ENCODE measurements around the gene HPF1.
"Not testable (repeated sequence)": the region's sequence is repeated elsewhere in the genome, so short reads cannot be mapped to it uniquely, and the experiment has no call there.

The HPF1 gene

DNA sequence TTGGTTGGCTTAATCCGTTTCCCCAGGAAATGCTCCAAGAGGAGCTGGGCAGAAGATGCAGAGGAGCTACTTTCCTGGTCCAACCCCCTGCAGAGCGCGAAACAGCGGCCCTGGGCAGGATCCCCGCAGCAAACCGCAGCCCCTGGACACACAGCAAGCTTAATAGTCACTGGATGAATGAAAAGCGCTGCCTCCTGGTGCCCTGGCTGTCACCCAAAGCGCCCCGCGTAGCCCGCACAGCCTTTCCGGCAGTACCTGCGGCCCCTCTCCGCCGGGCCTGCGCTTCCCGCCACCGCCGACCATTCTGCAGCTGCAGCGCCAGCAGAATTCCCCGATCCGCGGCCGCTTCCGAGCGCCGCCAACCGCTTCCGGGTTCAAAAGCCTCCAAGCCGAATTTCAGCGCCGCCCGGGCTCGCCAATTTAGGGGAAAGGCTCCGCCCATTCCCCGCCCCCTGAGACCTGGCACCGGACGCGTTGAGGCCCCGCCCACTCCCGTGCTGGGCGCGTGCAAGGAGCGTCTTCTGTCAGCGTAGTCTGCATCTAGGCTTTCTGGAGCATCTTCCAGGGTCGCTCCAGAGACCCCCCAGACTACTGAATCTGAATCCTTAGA is at the start of gene HPF1:
Gene HPF1 (minus strand): TSS at position 370 of the 610 bp plus-strand sequence. CDS start 67 bp downstream, at position 303.
- DNase-seq (ENCODE audit: low read depth in 2 of 2) = peak; percentile 87 to 89

DNA sequence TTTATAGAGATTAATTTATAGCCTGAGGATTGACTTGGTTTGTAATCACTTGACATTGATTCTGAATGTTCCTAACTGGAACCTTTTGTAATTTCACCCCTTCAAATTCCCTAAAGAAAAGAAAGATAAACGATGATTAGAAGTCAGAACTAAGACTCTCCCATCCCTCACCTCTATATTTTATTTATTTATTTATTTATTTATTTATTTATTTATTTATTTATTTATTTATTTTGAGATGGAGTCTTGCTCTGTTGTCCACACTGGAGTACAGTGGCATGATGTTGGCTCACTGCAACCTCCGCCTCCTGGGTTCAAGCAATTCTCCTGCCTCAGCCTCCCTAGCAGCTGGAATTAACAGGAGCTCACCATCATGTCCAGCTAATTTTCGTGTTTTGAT is 49.0 kb upstream of the HPF1 start:
- DNase-seq (ENCODE audit: low read depth in 2 of 2) = not testable (repeated sequence)

DNA sequence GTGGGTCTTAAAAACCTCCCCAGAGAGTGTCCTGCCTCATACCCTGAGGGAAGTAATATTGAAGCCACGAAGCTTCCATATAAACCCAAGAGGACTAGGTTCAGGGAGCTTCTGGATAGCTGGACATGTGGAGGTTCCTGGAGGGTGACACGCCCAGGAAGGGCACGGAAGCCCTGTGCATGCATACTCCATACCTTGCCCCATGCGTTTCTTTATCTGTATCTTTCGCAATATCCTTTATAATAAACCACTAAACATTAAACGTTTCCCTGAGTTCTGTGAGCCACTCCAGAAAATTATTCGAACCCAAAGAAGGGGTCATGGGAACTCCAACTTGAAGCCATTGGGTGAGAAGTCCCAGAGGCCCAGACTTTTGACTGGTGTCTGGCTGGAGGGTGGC is 45.7 kb upstream of the HPF1 start:
- DNase-seq (ENCODE audit: low read depth in 2 of 2) = no peak

GRCh38 chr4:169802873-169803272 is 45.1 kb upstream of the HPF1 start:
- no peak for DNase-seq (ENCODE audit: low read depth in 2 of 2)

DNA sequence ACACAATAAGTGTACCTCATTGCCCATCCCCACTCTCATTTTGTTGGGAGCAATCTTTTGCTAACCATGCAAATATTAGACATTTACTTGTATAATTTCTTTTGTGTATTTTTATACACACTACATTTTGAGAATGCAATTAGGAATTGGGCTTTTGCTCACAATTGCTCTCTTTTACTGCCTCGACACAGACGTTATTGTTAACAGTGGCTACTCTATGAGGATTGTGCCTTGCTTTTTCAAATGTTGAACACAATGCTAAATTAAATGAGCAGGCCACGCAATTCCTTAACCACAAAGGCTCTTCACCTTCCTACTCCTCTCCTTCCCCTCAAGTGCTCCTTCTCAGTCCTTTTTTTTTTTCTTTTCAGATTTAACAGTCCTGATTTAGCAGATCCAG is 42.8 kb upstream of the HPF1 start:
- no peak for DNase-seq (ENCODE audit: low read depth in 2 of 2)

GRCh38 chr4:169799260-169799659 is 41.5 kb upstream of the HPF1 start:
- DNase-seq (ENCODE audit: low read depth in 2 of 2) = no peak

DNA sequence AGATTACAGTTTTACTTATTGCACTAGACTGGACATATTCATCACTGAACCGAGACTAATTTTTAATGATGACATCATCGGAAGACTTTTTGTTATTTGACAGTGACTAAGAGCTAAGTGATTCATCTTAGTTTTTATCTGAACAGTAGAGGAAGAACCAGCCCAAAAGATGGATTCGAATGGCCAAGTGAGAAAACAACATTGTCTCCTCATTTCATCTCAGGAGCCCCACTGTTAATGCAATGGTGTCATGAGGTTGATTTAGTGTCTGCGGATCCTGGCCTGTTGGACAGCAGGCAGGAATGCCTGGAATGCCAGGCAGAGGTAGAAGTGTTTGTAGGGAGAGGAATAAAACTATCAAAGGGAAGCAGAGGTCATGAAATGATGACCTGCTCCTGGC is 37.8 kb upstream of the HPF1 start:
- no peak for DNase-seq (ENCODE audit: low read depth in 2 of 2)

- no peak for DNase-seq (ENCODE audit: low read depth in 2 of 2)
Measured at GRCh38 chr4:169791527-169792156, 33.9 kb upstream of the HPF1 start.

- no peak for DNase-seq (ENCODE audit: low read depth in 2 of 2)
Measured at GRCh38 chr4:169791062-169791461, 33.3 kb upstream of the HPF1 start.

- no peak for DNase-seq (ENCODE audit: low read depth in 2 of 2)
Measured at GRCh38 chr4:169774466-169775445, 17.0 kb upstream of the HPF1 start.

DNA sequence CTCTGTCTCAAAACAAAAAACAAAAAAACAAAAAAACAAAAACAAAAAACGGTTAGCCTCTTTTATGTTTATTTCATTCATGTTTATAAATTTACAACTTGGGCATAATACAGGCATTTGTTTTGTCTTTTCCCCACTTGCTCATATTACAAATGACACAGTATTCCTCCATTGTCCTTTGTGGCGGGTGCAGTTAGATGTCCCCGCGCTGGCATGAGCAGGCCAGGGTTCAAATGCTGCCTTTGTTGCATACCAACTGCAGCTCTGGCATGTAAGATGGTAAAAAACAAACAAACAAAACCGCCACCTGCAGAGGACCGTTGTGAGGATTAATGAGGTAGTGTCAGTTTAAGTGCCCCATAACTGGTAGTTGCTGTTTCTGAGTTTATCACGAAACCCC is 16.1 kb upstream of the HPF1 start:
- DNase-seq (ENCODE audit: low read depth in 2 of 2) = no peak

- not testable (repeated sequence) for DNase-seq (ENCODE audit: low read depth in 2 of 2)
Measured at GRCh38 chr4:169771556-169772080, 13.9 kb upstream of the HPF1 start.

DNA sequence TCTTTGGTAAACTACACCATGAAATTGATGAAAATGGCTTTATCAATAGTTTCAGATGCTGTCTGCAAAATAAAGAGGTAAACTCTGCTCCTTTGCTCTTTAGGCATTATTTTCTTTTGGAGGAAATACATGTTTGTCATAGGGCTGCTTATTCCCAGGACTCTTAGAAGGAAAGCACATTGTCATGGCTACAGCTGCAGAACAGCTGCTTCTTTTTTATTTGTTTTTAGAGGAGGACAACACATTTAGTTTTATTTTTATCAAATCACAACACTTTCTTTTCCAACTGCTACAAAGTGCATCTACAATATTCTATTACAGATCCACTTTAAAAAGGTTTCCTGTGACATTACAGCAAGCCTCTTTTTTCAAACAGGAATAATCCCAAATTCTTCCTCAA is 12.7 kb upstream of the HPF1 start:
- no peak for DNase-seq (ENCODE audit: low read depth in 2 of 2)

DNA sequence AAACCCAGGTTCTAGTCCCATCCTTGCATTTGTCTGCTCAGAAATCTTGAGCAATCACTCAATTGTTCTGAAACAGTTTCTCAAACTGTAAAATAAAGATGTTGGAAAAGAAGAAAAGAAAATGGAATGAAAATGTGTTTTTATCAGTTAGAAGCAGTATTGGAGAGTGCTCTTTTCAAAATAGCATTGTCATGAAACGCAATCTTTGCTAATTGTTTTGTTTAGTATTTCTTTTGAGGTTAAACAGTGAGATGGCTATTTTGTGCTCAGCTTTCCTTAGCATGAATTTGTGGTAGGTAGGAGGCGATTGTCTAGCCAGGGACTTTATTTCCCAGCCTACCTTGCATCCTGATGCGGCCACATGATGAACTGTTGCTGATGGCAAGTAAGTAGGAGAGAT is 10.6 kb upstream of the HPF1 start:
- no peak for DNase-seq (ENCODE audit: low read depth in 2 of 2)

GRCh38 chr4:169766741-169767140 is 9.0 kb upstream of the HPF1 start:
- no peak for DNase-seq (ENCODE audit: low read depth in 2 of 2)

DNA sequence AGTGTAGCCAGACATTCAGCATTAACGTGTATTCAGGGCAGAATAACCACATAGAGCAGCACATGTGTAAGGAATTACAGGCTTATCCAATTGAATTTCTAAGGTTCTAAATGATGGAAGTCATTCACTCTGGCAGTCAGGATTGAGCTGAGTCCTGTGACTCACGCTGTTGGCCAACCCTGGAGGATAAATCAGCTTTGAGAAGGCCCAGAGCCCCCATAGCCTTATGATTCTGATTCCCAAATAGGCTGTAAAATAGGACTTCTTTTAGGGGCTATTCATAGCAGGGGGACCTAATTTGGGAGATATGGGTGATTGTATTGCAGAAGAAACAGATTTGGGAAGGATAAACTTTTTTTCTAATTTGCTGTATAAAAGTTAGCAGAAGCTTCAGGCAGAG is 8.1 kb upstream of the HPF1 start:
- DNase-seq (ENCODE audit: low read depth in 2 of 2) = no peak

DNA sequence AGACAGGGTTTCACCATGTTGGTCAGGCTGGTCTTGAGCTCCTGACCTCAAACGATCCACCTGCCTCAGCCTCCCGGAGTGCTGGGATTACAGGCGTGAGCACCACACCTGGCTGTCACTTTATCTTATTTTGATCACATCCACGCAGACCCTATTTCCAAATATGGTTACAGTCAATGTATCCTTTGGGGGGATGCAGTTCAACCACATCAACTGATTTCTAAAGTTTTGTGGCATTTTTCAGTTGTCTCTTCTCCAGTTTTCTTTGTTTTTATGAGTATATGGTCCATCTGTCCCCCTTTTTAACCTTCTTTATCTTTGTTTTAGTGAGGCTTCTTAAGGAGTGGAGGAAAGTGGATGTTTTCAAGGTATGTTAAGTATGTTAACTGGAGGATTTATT is 4.1 kb upstream of the HPF1 start:
- DNase-seq (ENCODE audit: low read depth in 2 of 2) = no peak

DNA sequence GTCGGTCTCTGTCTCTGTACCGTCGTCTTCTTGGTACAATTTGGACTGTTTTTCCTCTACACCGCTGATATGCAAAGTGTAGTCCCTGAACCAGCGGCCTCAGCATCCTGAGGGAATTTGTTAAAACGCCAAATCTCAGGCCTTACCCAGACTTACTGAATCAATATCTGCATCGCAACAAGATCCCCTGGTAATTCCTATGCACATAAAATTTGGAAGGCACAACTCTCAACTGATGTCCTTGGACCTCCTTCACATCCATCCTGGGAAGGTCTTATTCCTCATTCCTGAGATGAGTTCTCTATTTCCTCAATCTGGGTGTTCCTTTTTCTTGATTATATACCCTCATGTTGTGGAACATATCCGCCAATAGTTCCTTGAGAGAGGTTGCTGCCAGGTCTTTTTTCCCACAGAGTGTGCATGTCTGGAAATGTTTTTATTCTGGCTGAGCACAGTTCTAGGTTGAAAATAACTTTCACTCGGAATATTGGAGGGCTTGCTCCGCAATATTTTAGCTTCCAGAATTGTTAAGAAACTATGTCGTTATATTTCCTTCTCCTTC is 738 bp upstream of the HPF1 start:
- DNase-seq (ENCODE audit: low read depth in 2 of 2) = no peak

DNA sequence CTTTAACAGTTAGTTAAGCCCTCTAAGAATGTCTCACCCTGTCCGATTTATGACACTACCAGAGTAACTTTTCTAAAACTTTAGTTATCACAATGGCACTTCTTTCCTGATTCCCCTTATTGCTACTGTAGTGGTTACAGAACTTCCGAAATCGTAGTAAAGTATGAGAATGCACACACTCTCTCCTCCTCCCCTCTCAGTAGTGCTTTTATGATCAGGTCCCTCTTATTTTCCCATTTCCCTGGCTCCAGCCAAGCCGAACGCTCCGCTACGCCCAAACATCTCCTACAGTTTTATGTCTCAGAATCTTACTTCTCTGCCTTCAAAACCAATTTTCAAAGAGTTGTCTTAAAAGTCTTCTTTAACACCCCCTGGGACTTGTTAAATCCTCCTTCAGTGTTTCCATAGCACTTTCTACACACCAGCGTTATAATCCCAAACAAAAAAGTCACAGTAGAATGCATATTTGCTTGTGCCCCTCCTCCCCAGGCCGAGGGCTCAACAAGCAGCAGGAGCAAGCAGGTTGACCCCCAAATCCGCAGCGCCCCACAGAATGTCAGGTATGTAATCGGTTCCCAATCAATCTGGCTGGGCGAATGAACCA is 671 bp downstream of the HPF1 start:
- DNase-seq (ENCODE audit: low read depth in 2 of 2) = no peak

GRCh38 chr4:169745291-169745690 is 12.5 kb downstream of the HPF1 start:
- DNase-seq (ENCODE audit: low read depth in 2 of 2) = no peak

- DNase-seq (ENCODE audit: low read depth in 2 of 2) = no peak
Measured at GRCh38 chr4:169744601-169745000, 13.1 kb downstream of the HPF1 start.

GRCh38 chr4:169741569-169741968 is 16.2 kb downstream of the HPF1 start:
- DNase-seq (ENCODE audit: low read depth in 2 of 2) = no peak

Data from stimulated activated CD8-positive, alpha-beta memory T cell treated with anti-CD3 and anti-CD28 coated beads, Interleukin-2, amount 100 ng/mL, for 1 hour (primary cell).